K562 (cell line): Measurements from ENCODE around the gene PCCA. TPM values are rescaled to one million over a fixed set of nuclear protein-coding genes. Genes with fewer than 3 reads are reported as not detected.

Experiments
- ATAC-seq: fragments of 200-7000 bp; cut with Tn5 transposase; 3 replicates; pipeline ENCODE4 v1.9.1; 2020; ENCODE audit warnings: moderate library complexity
- BruUV-seq: library from RNA; stranded (reverse); fragments of 400-500 nt; replicated peaks from 2 replicates; lab custom pipeline; 2021; lab: Mats Ljungman, UMichigan
- CTCF ChIA-PET: fragments of 300-600 bp; formaldehyde crosslinking; extraction: SDS; loops from one replicate; lab custom pipeline; 2021; ENCODE audit warnings: low intra/inter-chr PET ratio; lab: Yijun Ruan, JAX
- POLR2A ChIA-PET: fragments of 300-600, 350-650 bp; sonication (Branson Sonifier 250); formaldehyde crosslinking; extraction: SDS; loops from one replicate; lab custom pipeline; 2021; ENCODE audit warnings: antibody characterized with exemption, inconsistent platforms; lab: Yijun Ruan, JAX
- DNase-seq, 4 experiments: peaks; one replicate each; pipeline versions ENCODE4 v3.0.0 to v3.0.0-alpha.2; 2011 to 2018; ENCODE audit warnings: low spot score in 3 of 4, mixed read lengths in 3 of 4; ENCODE audit errors: extremely low read depth in 1 of 4
- FAIRE-seq: peaks from 2 replicates; lab custom pipeline; 2011; peaks lifted over from hg19 to GRCh38; lab: Jason Lieb, UNC
- H2AFZ ChIP-seq: 2 replicates; pipeline ENCODE4 v1.6.0; 2011; ENCODE audit warnings: low read depth, low read length, control low read depth, inconsistent platforms
- H3K27ac ChIP-seq: fragments of 200-600 bp; 3 replicates; pipeline ENCODE4 v1.8.0; 2011; ENCODE audit warnings: low read depth, mild to moderate bottlenecking, control low read depth, inconsistent platforms, low read length, moderate library complexity, mixed read lengths; ENCODE audit errors: extremely low read depth
- H3K27me3 ChIP-seq, 2 experiments: fragments of 300-600 bp in 1 of 2; 2 replicates in 1 of 2; 3 replicates in 1 of 2; pipeline versions ENCODE4 v1.6.0 to v1.8.0; 2011; ENCODE audit warnings: inconsistent platforms in 2 of 2, low read length in 2 of 2, mild to moderate bottlenecking in 1 of 2, mixed read lengths in 1 of 2, moderate library complexity in 1 of 2; ENCODE audit not compliant: control insufficient read depth in 2 of 2, insufficient read depth in 2 of 2
- H3K36me3 ChIP-seq: fragments of 300-600 bp; 3 replicates; pipeline ENCODE4 v1.8.0; 2011; ENCODE audit warnings: mild to moderate bottlenecking, low read length, inconsistent platforms; ENCODE audit not compliant: control insufficient read depth, insufficient read depth
- H3K4me1 ChIP-seq, 2 experiments: fragments of 200-600 bp in 1 of 2; replicated peaks in 1 of 2; 2 replicates in 1 of 2; 3 replicates in 1 of 2; pipeline versions ENCODE4 v1.5.1 to v1.8.0; 2011; ENCODE audit warnings: inconsistent platforms in 2 of 2, low read length in 2 of 2, mild to moderate bottlenecking in 1 of 2, mixed read lengths in 1 of 2, moderate library complexity in 1 of 2; ENCODE audit not compliant: control insufficient read depth in 2 of 2, insufficient read depth in 2 of 2
- H3K4me2 ChIP-seq: 2 replicates; pipeline ENCODE4 v1.6.1; 2011; ENCODE audit warnings: low read length, control low read depth, inconsistent platforms, mixed read lengths; ENCODE audit not compliant: insufficient read depth
- H3K4me3 ChIP-seq: fragments of 200-600 bp; sonication (generic), shearing (Covaris generic); 2 replicates; pipeline ENCODE4 v1.5.1; 2016; ENCODE audit warnings: control low read depth, inconsistent platforms
- H3K79me2 ChIP-seq: fragments of 200-600 bp; 3 replicates; pipeline ENCODE4 v1.8.0; 2011; ENCODE audit warnings: low read length, inconsistent platforms; ENCODE audit not compliant: control insufficient read depth, insufficient read depth
- H3K9ac ChIP-seq, 2 experiments: 2 replicates each; pipeline versions ENCODE4 v1.6.0 to v1.6.1; 2011; ENCODE audit warnings: low read depth in 2 of 2, low read length in 2 of 2, control low read depth in 1 of 2, inconsistent platforms in 1 of 2, mild to moderate bottlenecking in 1 of 2, mixed read lengths in 1 of 2; ENCODE audit not compliant: insufficient read depth in 1 of 2
- H3K9me1 ChIP-seq: one replicate; pipeline ENCODE4 v1.6.0; 2011; ENCODE audit warnings: inconsistent platforms, mild to moderate bottlenecking, low read length, moderate library complexity; ENCODE audit not compliant: control insufficient read depth, insufficient read depth
- H3K9me3 ChIP-seq: replicated peaks from 2 replicates; pipeline ENCODE4 v1.5.1; 2011; ENCODE audit warnings: low read depth, low read length, inconsistent platforms; ENCODE audit not compliant: control insufficient read depth, insufficient read depth
- H4K20me1 ChIP-seq: replicated peaks from 2 replicates; pipeline ENCODE4 v1.6.1; 2011; ENCODE audit warnings: low read length, inconsistent platforms, mixed read lengths; ENCODE audit not compliant: control insufficient read depth, insufficient read depth
- ARID3A ChIP-seq: IDR thresholded peaks from 2 replicates; pipeline ENCODE4 v1.6.1; 2012; ENCODE audit warnings: low read depth, low read length, improper control_type of control experiment, borderline replicate concordance
- CTBP1 ChIP-seq: fragments of 450-650 bp; IDR thresholded peaks from 2 replicates; pipeline ENCODE4 v1.6.1; 2016; ENCODE audit warnings: borderline replicate concordance
- MYBL2 ChIP-seq, 2 experiments: fragments of 450-650 bp in 1 of 2; sonication (generic) in 1 of 2; formaldehyde crosslinking in 1 of 2; IDR thresholded peaks; 2 replicates each; pipeline versions ENCODE4 v1.6.1 to v1.8.1; 2017 to 2022; ENCODE audit warnings: borderline replicate concordance in 1 of 2, inconsistent platforms in 1 of 2, low read depth in 1 of 2, mild to moderate bottlenecking in 1 of 2, missing genetic modification reagents in 1 of 2, moderate library complexity in 1 of 2
- NFIX ChIP-seq: fragments of 250-450 bp; sonication (Bioruptor Pico); IDR thresholded peaks from 2 replicates; pipeline ENCODE4 v1.4.0; 2020; ENCODE audit warnings: low read depth, mild to moderate bottlenecking, moderate library complexity
- PATZ1 ChIP-seq: fragments of 250-450 bp; sonication (Bioruptor Pico); IDR thresholded peaks from 2 replicates; pipeline ENCODE4 v1.5.0; 2020; ENCODE audit warnings: mild to moderate bottlenecking, borderline replicate concordance
- PTBP1 ChIP-seq: fragments of 200-400 bp; formaldehyde crosslinking; IDR thresholded peaks from 2 replicates; pipeline ENCODE4 v1.6.1; 2017; ENCODE audit warnings: low read depth, low read length
- ZBTB26 ChIP-seq: fragments of 450-650 bp; formaldehyde crosslinking; IDR thresholded peaks from 2 replicates; pipeline ENCODE4 v1.4.0; 2022; ENCODE audit warnings: missing genetic modification characterization
- ZNF316 ChIP-seq: fragments of 450-650 bp; IDR thresholded peaks from 2 replicates; pipeline ENCODE4 v1.6.1; 2016
- ZNF449 ChIP-seq: fragments of 250-450 bp; sonication (Bioruptor Pico); IDR thresholded peaks from 2 replicates; pipeline ENCODE4 v1.8.0; 2022; ENCODE audit warnings: moderate library complexity, mild to moderate bottlenecking, inconsistent platforms
- ZNF766 ChIP-seq: fragments of 200-800 bp; sonication (Bioruptor generic); conservative IDR thresholded peaks from 2 replicates; pipeline ENCODE4 v1.6.1; 2016; ENCODE audit warnings: missing genetic modification characterization, missing compliant biosample characterization
- WGBS: fragments of 100-300 bp; shearing (Covaris generic); methylation state at CpG from one replicate; pipeline ENCODE4 v1.1.6; 2016; ENCODE audit warnings: low coverage, mixed read lengths; ENCODE audit not compliant: insufficient coverage; ENCODE audit errors: missing lambda C conversion rate; 5-methylcytosine and 5-hydroxymethylcytosine counted together
- in situ Hi-C: fragments of 300-500 bp; cut with MboI; formaldehyde crosslinking; loops from 4 replicates; pipeline ENCODE4 v1.15.0; 2018; ENCODE audit warnings: inconsistent platforms, mixed read lengths
- intact Hi-C: fragments of 100-400 bp; cut with micrococcal nuclease; formaldehyde crosslinking; loops from 2 replicates; pipeline ENCODE4 v1.14.2; 2022
- polyA plus RNA-seq, 8 experiments: library from polyadenylated mRNA; depleted of rRNA in 4 of 8; stranded (reverse) in 5 of 8; unstranded in 3 of 8; fragments of >200 nt; fragmentation: Nextera tagmentation in 2 of 8; fragmentation: Illumina TruSeq in 1 of 8; extraction: Ambion mirVana in 2 of 8; extraction: Trizol in 1 of 8; gene quantifications; 2 replicates each; pipeline versions ENCODE4 v1.2.1 to v1.2.3, GENCODE V29; 2011 to 2014; ENCODE audit warnings: inconsistent platforms in 1 of 8, missing spikeins in 1 of 8
- total RNA-seq, 7 experiments: library from RNA; depleted of rRNA in 6 of 7; stranded (reverse); fragments of >200 nt in 6 of 7; fragmentation: Illumina TruSeq in 2 of 7; extraction: Trizol in 2 of 7; gene quantifications; 2 replicates each; pipeline versions ENCODE4 v1.2.1 to v1.2.3, GENCODE V29; 2011 to 2021; ENCODE audit warnings: low replicate concordance in 1 of 7

The PCCA gene
- total and polyA plus RNA-seq, 9 of the 15 experiments (the other 6 are each of a cell fraction or from before 2014, with no cell fraction given): 5.2 to 14.1 (median 9.7) TPM

- no peak for TF ChIP-seq ZNF449 (CRISPR knock-in tag)
Observed at GRCh38 chr13:100537951-100538462, 449.1 kb downstream of the PCCA start (continued).

- ATAC-seq (no peak), DNase-seq (no peak), FAIRE-seq (no peak)
- POLR2A ChIA-PET: no interaction called here
- Histone ChIP-seq H3K9me1 (no peaks in the 10 kb centered on the region), H3K4me2 (no peak overlapping the region), H4K20me1 (0 out of 2 replicates have a peak, but pooled peaks cover 3% of the 10 kb centered on the region), H2AFZ (no peak overlapping the region), H3K9me3 (no peaks in the 10 kb centered on the region), H3K27me3 (peaks cover 0 to 17% of the 10 kb centered on the region in 2 experiments; a peak in 2 of 5 replicates), H3K36me3 (no peaks in the 10 kb centered on the region), H3K4me1 (peaks cover 0 to 3% of the 10 kb centered on the region in 2 experiments; a peak in 2 of 5 replicates), H3K9ac (no peak overlapping the region), H3K4me3 (no peak overlapping the region), H3K79me2 (no peaks in the 10 kb centered on the region), H3K27ac (no peak overlapping the region)
- in situ Hi-C loops: loop anchor here (25.0 kb wide), 1 partner anchor 878 kb away; no protein-coding TSS in a partner anchor
- BruUV-seq: no TSS peak
- WGBS: 8% methylated on average over 3 of the region's 3 CpGs
- intact Hi-C loops: no loop called here
- CTCF ChIA-PET: no interaction called here
- no peak for TF ChIP-seq ZNF316
- TF ChIP-seq ZNF766 (CRISPR knock-in tag): no peak
- no peak for TF ChIP-seq ZNF449 (CRISPR knock-in tag)
- no peak for TF ChIP-seq MYBL2 (IDR thresholded peaks at IDR 0.05; ENCODE audit: low read depth)
- no peak for TF ChIP-seq MYBL2 (CRISPR knock-in tag; IDR thresholded peaks at IDR 0.05; ENCODE audit: borderline replicate concordance)
- no peak for TF ChIP-seq ZBTB26 (CRISPR knock-in tag)
- TF ChIP-seq PATZ1 (CRISPR knock-in tag): no peak
- TF ChIP-seq CTBP1: no peak
- TF ChIP-seq PTBP1: no peak
- TF ChIP-seq NFIX (CRISPR knock-in tag): no peak
- no peak for TF ChIP-seq ARID3A
Observed at GRCh38 chr13:100540621-100541020, 451.7 kb downstream of the PCCA start.
